Activated B cell treated with CpG ODN at 0.5 μM for 24 hours (primary cell): ENCODE measurements around the gene ICA1. TPM values are rescaled to one million over a fixed set of nuclear protein-coding genes. Genes with fewer than 3 reads are reported as not detected.

Source experiments
- ATAC-seq: fragments of 200-7000 bp; cut with Tn5 transposase; one replicate; pipeline ENCODE4 v1.10.0; 2021; ENCODE audit warnings: low read depth, mild to moderate bottlenecking, moderate library complexity
- CTCF ChIA-PET: fragments of 350-600 bp; sonication (Branson Sonifier 250); formaldehyde crosslinking; loops from one replicate; lab custom pipeline; 2021; ENCODE audit warnings: antibody characterized with exemption; lab: Charles Lee
- POLR2A ChIA-PET: fragments of 350-600 bp; sonication (Branson Sonifier 250); formaldehyde crosslinking; loops from one replicate; lab custom pipeline; 2021; ENCODE audit warnings: antibody characterized with exemption; lab: Charles Lee
- DNase-seq: peaks from one replicate; pipeline ENCODE4 v3.0.0; 2022
- H3K27ac Mint-ChIP-seq: one replicate; pipeline ENCODE4 v1.8.0; 2020; ENCODE audit warnings: mixed read lengths
- H3K27me3 Mint-ChIP-seq: one replicate; pipeline ENCODE4 v1.8.0; 2021; ENCODE audit warnings: mixed read lengths
- H3K36me3 Mint-ChIP-seq: one replicate; pipeline ENCODE4 v1.8.0; 2021; ENCODE audit warnings: low read depth, mixed read lengths
- H3K4me1 Mint-ChIP-seq: one replicate; pipeline ENCODE4 v1.8.0; 2021; ENCODE audit warnings: mixed read lengths
- H3K4me3 Mint-ChIP-seq: one replicate; pipeline ENCODE4 v1.8.0; 2020; ENCODE audit warnings: mild to moderate bottlenecking, mixed read lengths
- H3K9me3 Mint-ChIP-seq: one replicate; pipeline ENCODE4 v1.8.0; 2020; ENCODE audit warnings: mixed read lengths
- intact Hi-C: fragments of 100-400 bp; cut with micrococcal nuclease; formaldehyde crosslinking; loops from one replicate; pipeline ENCODE4 v1.15.1; 2024
- total RNA-seq: library from RNA; stranded (reverse); gene quantifications from 2 replicates; pipeline ENCODE4 v1.2.3, GENCODE V29; 2022
- TF ChIP-seq, protein P1 (sequence below): fragments of 200-600 bp; IDR thresholded peaks from one replicate; pipeline ENCODE4 v1.8.0; 2022; ENCODE audit warnings: antibody characterized with exemption, mild to moderate bottlenecking

ICA1 gene
- total RNA-seq, 1 donor from 2014 or later: not detected

DNA sequence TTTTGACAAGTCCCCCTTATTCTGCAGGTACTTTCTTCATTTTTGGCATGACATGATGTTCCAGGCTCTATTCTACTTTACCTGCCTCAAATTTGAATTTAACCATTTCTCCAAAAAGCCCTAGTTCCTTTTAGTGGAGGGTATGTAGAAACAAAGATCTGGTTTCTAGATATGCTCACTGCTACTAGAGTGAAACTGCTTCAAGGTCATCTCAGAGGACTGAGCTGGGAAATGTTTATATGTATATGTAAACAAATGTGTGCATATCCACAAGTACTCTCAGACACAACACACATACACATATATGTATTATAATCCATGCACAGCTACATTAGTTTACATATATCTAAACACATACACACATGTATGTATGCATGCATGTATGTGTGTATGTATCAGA is 69.1 kb downstream of the ICA1 start:
- ChIA-PET CTCF (no interaction called here), POLR2A (no interaction called here)
- Mint-ChIP-seq H3K4me1 (peaks cover 7% of the 10 kb centered on the region), H3K27me3 (no peaks in the 10 kb centered on the region), H3K9me3 (no peaks in the 10 kb centered on the region), H3K27ac (no peak overlapping the region), H3K4me3 (no peak overlapping the region), H3K36me3 (no peaks in the 10 kb centered on the region)
- ATAC-seq (no peak), DNase-seq (no peak)
- TF ChIP-seq, protein P1, sequence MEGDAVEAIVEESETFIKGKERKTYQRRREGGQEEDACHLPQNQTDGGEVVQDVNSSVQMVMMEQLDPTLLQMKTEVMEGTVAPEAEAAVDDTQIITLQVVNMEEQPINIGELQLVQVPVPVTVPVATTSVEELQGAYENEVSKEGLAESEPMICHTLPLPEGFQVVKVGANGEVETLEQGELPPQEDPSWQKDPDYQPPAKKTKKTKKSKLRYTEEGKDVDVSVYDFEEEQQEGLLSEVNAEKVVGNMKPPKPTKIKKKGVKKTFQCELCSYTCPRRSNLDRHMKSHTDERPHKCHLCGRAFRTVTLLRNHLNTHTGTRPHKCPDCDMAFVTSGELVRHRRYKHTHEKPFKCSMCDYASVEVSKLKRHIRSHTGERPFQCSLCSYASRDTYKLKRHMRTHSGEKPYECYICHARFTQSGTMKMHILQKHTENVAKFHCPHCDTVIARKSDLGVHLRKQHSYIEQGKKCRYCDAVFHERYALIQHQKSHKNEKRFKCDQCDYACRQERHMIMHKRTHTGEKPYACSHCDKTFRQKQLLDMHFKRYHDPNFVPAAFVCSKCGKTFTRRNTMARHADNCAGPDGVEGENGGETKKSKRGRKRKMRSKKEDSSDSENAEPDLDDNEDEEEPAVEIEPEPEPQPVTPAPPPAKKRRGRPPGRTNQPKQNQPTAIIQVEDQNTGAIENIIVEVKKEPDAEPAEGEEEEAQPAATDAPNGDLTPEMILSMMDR: no peak
- intact Hi-C loops: loop anchor here (5.0 kb wide), 1 partner anchor 156 kb away; no protein-coding TSS in a partner anchor

DNA sequence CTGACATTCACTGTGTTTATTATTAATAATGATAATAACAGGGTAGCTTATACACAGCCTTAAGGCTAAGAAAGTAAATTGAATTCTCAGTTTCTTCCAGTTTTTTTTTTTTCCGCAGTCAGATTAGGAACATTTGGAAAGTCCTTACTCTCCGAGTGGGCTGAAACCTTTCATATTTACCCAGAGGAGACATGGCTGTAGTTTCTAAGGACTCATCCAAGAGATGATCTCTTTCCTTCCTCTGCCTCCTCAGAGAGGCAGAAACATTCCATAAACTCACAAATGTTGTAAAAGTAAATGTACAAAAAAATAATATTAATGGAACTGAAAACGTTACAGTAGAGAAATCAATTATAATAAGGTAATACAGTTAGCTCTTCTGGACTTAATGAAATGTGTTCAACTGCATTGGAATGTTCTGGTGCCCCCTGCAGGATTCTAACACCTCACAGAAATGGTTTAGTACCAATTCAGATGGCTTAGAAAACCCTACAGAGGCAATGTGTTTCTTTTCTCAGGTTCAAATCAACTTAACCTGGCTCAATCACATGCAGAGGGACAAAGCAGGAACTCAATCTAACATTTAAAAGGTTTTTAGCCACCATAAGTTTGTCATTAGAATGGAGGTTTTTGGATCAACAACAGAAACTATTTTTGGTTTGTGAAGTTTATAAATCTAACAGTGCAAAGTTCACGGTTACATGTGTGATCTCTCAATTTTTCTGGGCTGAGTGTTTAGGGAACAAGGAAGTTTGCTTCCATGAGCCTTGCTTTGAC is 71.7 kb downstream of the ICA1 start:
- no peak overlapping the region for H3K27ac Mint-ChIP-seq
- TF ChIP-seq, protein P1: no peak
- intact Hi-C loops: loop anchor here (1.0 to 5.0 kb wide), 9 partner anchors 76 to 1087 kb away; partner anchors contain the start of genes GLCCI1 and UMAD1
- no peaks in the 10 kb centered on the region for H3K27me3 Mint-ChIP-seq
- ATAC-seq: peak; percentile 87
- POLR2A ChIA-PET: interaction anchor here (0.7 to 1.9 kb wide), 6 partner anchors 150 to 550 kb away, joined by 3 to 7 read pairs (median 4); partner anchors contain the start of gene UMAD1
- H3K4me1 Mint-ChIP-seq: peaks cover 20% of the 10 kb centered on the region
- DNase-seq: no peak
- no peak overlapping the region for H3K4me3 Mint-ChIP-seq
- H3K36me3 Mint-ChIP-seq: no peaks in the 10 kb centered on the region
- CTCF ChIA-PET: interaction anchor here (0.6 to 4.8 kb wide), 42 partner anchors 9 to 1090 kb away, joined by 3 to 89 read pairs (median 4); partner anchors contain the start of gene UMAD1
- no peaks in the 10 kb centered on the region for H3K9me3 Mint-ChIP-seq

DNA sequence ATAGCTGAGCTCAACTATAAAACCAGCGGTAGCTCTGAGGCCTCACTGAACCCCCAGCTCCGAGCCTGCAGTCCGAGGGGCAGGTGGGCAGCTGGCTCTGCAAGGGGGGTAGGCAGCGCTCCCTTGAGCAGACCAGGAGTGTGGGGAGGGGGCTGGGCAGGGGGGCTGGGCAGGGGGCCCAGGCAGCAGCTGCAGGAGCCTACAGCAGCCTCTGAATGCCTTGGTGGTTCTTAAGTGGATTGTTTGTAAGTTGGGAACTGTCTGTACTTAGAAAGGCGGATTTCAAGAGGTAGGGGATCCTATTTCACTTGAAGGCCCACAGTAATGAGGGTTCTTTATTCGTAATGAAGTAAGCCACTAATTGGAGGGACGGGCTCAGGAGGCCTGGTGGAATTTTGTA is 72.3 kb downstream of the ICA1 start:
- ChIA-PET POLR2A (interaction anchor here (0.5 to 1.9 kb wide), 8 partner anchors 149 to 638 kb away, joined by 3 to 7 read pairs (median 4); partner anchors contain the start of gene UMAD1), CTCF (interaction anchor here (0.6 to 4.8 kb wide), 42 partner anchors 8 to 1090 kb away, joined by 3 to 89 read pairs (median 4); partner anchors contain the start of gene UMAD1)
- Mint-ChIP-seq H3K4me3 (no peak overlapping the region), H3K27me3 (no peaks in the 10 kb centered on the region), H3K36me3 (no peaks in the 10 kb centered on the region), H3K4me1 (peaks cover 23% of the 10 kb centered on the region), H3K9me3 (no peaks in the 10 kb centered on the region), H3K27ac (no peak overlapping the region)
- ATAC-seq (no peak), DNase-seq (no peak)
- TF ChIP-seq, protein P1: no peak
- intact Hi-C loops: loop anchor here (1.0 to 5.0 kb wide), 9 partner anchors 75 to 1086 kb away; partner anchors contain the start of genes GLCCI1 and UMAD1

DNA sequence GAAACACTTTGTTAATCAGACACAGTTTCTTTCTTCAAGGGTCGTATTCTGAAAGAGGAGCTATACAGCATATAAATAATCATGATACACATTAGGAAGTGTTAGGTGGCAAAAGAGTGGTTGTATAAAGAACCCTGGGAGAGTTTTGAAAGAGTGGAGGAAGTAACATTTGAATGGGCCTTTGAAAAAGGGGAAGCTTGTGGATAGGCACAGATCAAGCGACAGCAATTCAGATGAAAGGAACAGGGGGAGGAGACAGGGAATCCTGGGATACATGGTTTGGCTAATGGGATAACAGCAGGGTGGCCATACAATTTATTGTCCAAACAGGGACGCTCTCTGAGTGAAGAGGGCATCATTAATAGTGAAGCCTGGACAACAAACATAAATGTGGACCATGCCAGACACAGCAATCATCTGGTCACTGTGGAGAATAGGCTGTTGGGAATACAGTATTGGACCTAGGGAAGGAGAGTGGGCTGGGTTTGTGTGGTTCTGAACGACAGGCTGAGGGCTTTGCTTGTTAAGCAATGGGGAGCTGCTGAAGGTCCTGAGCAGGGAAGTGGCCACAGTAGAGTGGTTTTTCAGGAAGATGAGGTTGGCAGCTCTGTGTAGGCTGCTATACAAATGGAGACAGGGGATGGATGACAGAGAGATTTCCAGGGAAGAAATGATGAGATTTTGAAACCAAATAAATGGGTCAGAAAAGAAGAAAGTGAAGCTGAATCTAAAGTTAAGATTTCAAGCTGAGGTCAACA is 75.9 kb downstream of the ICA1 start:
- Mint-ChIP-seq H3K27me3 (no peaks in the 10 kb centered on the region), H3K4me3 (no peak overlapping the region), H3K27ac (peak overlapping the region; percentile 27), H3K36me3 (no peaks in the 10 kb centered on the region), H3K4me1 (peaks cover 29% of the 10 kb centered on the region), H3K9me3 (no peaks in the 10 kb centered on the region)
- DNase-seq (no peak), ATAC-seq (peak; percentile 54)
- ChIA-PET CTCF (interaction anchor here (0.6 to 1.7 kb wide), 7 partner anchors 9 to 591 kb away, joined by 3 to 8 read pairs (median 3); no protein-coding TSS in a partner anchor), POLR2A (interaction anchor here (0.5 to 1.6 kb wide), 3 partner anchors 188 to 217 kb away, joined by 4 to 8 read pairs (median 4); partner anchors contain the start of gene GLCCI1)
- TF ChIP-seq, protein P1: no peak
- intact Hi-C loops: no loop called here
